C4-2B (cell line): ENCODE measurements around the gene LRTM1.

Experiments used
- ZFX ChIP-seq: fragments of 450-650 bp; IDR thresholded peaks from 2 replicates; pipeline ENCODE4 v1.6.1; 2017
- TF ChIP-seq, protein P1 (sequence below): fragments of 450-650 bp; conservative IDR thresholded peaks from 2 replicates; pipeline ENCODE4 v1.5.1; 2017; ENCODE audit warnings: mild to moderate bottlenecking

DNA sequence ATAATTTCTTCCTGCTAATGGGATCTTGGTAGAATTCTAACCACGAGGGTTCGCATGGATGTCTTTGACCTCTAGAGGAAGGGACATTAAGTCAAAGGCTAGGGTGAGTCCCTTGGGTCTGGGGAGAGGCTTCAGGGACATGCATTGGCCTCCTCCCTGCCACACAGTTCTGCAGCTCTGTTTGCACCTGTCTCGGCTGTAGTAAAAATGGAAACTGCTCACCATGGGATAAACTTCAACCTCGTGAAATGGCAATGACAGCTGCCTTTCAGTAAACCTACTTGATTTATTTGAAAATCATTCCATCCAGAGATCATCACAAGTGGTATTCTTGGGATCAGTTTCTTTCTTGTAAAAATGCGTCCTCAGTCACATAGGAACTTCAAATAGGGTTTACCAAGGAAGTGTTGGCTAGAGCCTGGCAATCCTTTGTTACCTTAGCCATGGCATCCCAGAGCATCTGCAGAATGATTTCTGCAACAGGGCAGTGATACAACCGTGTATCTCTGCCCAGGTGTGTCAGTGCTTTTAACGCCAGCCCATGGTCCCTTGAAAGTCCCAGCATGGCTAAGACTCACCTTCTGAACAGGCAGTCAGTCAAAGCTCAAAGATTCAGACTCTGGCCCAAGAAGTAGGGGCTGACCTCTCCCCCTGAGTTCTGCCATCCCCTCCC is 14.0 kb upstream of the LRTM1 start:
- TF ChIP-seq, protein P1, sequence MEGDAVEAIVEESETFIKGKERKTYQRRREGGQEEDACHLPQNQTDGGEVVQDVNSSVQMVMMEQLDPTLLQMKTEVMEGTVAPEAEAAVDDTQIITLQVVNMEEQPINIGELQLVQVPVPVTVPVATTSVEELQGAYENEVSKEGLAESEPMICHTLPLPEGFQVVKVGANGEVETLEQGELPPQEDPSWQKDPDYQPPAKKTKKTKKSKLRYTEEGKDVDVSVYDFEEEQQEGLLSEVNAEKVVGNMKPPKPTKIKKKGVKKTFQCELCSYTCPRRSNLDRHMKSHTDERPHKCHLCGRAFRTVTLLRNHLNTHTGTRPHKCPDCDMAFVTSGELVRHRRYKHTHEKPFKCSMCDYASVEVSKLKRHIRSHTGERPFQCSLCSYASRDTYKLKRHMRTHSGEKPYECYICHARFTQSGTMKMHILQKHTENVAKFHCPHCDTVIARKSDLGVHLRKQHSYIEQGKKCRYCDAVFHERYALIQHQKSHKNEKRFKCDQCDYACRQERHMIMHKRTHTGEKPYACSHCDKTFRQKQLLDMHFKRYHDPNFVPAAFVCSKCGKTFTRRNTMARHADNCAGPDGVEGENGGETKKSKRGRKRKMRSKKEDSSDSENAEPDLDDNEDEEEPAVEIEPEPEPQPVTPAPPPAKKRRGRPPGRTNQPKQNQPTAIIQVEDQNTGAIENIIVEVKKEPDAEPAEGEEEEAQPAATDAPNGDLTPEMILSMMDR: no peak
- TF ChIP-seq ZFX: no peak
